HUES64 (cell line): ENCODE measurements around the gene GUCA1A.
"Not testable (repeated sequence)": the region's sequence is repeated elsewhere in the genome, so short reads cannot be mapped to it uniquely, and the experiment has no call there.

ENCODE experiments used
- H3K27ac ChIP-seq: 2 replicates; pipeline ENCODE4 v1.7.0; 2013; ENCODE audit warnings: low read depth, low read length, inconsistent platforms
- H3K27me3 ChIP-seq: 2 replicates; pipeline ENCODE4 v1.6.1; 2013; ENCODE audit warnings: mild to moderate bottlenecking, low read length; ENCODE audit not compliant: insufficient read depth
- H3K36me3 ChIP-seq: 2 replicates; pipeline ENCODE4 v1.6.1; 2013; ENCODE audit warnings: mild to moderate bottlenecking, low read length; ENCODE audit not compliant: insufficient read depth
- H3K4me1 ChIP-seq: 2 replicates; pipeline ENCODE4 v1.6.1; 2013; ENCODE audit warnings: mild to moderate bottlenecking, low read length, moderate library complexity; ENCODE audit not compliant: insufficient read depth
- H3K4me3 ChIP-seq: 2 replicates; pipeline ENCODE4 v1.5.1; 2013; ENCODE audit warnings: mild to moderate bottlenecking, low read length, moderate library complexity
- H3K9ac ChIP-seq: 2 replicates; pipeline ENCODE4 v1.6.1; 2013; ENCODE audit warnings: mild to moderate bottlenecking, low read depth, low read length
- H3K9me3 ChIP-seq: 2 replicates; pipeline ENCODE4 v1.6.1; 2013; ENCODE audit warnings: low read depth, low read length; ENCODE audit not compliant: insufficient read depth
- WGBS: fragments of 150-250, 120-280 bp; methylation state at CpG from one replicate; pipeline ENCODE4 v1.1.7; 2013; ENCODE audit warnings: missing lambda C conversion rate; 5-methylcytosine and 5-hydroxymethylcytosine counted together

GUCA1A gene

DNA sequence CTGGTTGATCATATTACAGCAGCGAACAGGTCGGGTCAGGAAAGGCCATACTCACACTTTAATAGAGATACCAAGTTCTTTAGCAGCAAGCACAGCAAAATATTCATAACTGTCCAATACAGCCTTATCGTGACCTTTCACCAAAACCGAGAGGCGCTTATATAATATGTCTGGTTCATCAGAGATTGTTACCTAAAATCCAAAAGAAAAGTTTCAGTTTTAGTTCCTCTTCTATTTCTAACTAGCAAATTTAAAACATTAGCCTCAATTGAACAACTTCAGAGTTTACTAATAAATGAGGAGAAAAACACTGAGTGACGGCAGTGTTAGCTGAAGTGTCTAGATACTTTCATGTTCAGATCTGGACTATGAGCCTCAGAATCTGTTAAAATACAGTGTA lies 38.6 kb downstream of the GUCA1A start:
- WGBS: over 99% methylated on average over 6 of the region's 6 CpGs
- Histone ChIP-seq H3K4me3 (no peak overlapping the region), H3K27me3 (no peaks in the 10 kb centered on the region), H3K9ac (no peak overlapping the region), H3K4me1 (peaks cover 4% of the 10 kb centered on the region; the same call in 1 of the 2 replicates), H3K27ac (no peak overlapping the region), H3K36me3 (peaks cover 64% of the 10 kb centered on the region), H3K9me3 (no peaks in the 10 kb centered on the region)

- H3K9ac ChIP-seq: no peak overlapping the region
These were observed 39.3 kb downstream of the GUCA1A start for GRCh38 chr6:42212442-42212841.

DNA sequence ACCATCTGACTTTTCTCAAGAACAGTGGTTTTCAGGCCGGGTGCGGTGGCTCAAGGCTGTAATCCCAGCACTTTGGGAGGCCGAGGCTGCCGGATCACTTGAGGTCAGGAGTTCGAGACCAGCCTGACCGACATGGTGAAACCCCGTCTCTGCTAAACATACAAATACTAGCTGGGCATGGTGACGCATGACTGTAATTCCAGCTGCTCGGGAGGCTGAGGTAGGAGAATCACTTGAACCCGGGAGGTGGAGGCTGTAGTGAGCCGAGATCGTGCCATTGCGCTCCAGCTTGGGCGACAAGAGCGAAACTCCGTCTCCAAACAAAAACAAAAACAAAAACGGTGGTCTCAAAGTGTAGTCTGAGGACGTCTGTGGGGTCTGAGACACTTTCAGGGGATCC lies 43.3 kb downstream of the GUCA1A start:
- not testable (repeated sequence) for H3K9ac ChIP-seq, H3K9me3 ChIP-seq, H3K27ac ChIP-seq, H3K27me3 ChIP-seq, H3K4me1 ChIP-seq
- 94% methylated on average over 18 of the region's 18 CpGs for WGBS
- H3K4me3 ChIP-seq: peak overlapping the region; percentile 73
- H3K36me3 ChIP-seq: peaks cover 28% of the 10 kb centered on the region

More at GRCh38 chr6:42212442-42212841, 39.3 kb downstream of the GUCA1A start:
- Histone ChIP-seq H3K36me3 (peaks cover 63% of the 10 kb centered on the region), H3K27ac (no peak overlapping the region), H3K4me1 (peaks cover 4% of the 10 kb centered on the region; the same call in 1 of the 2 replicates), H3K4me3 (no peak overlapping the region), H3K27me3 (no peaks in the 10 kb centered on the region), H3K9me3 (no peaks in the 10 kb centered on the region)
- WGBS: 96% methylated on average over 1 of the region's 3 CpGs

- peak overlapping the region; percentile 85 for H3K9ac ChIP-seq
- H3K9me3 ChIP-seq: no peaks in the 10 kb centered on the region
- H3K4me1 ChIP-seq: peaks cover 4% of the 10 kb centered on the region; the same call in 1 of the 2 replicates
- WGBS: 16% methylated on average over 5 of the region's 5 CpGs
- peak overlapping the region; percentile 73 for H3K4me3 ChIP-seq
- peaks cover 21% of the 10 kb centered on the region for H3K36me3 ChIP-seq
- H3K27ac ChIP-seq: peak overlapping the region; percentile 69
- H3K27me3 ChIP-seq: no peaks in the 10 kb centered on the region
These were observed 44.0 kb downstream of the GUCA1A start for GRCh38 chr6:42217157-42217518.

DNA sequence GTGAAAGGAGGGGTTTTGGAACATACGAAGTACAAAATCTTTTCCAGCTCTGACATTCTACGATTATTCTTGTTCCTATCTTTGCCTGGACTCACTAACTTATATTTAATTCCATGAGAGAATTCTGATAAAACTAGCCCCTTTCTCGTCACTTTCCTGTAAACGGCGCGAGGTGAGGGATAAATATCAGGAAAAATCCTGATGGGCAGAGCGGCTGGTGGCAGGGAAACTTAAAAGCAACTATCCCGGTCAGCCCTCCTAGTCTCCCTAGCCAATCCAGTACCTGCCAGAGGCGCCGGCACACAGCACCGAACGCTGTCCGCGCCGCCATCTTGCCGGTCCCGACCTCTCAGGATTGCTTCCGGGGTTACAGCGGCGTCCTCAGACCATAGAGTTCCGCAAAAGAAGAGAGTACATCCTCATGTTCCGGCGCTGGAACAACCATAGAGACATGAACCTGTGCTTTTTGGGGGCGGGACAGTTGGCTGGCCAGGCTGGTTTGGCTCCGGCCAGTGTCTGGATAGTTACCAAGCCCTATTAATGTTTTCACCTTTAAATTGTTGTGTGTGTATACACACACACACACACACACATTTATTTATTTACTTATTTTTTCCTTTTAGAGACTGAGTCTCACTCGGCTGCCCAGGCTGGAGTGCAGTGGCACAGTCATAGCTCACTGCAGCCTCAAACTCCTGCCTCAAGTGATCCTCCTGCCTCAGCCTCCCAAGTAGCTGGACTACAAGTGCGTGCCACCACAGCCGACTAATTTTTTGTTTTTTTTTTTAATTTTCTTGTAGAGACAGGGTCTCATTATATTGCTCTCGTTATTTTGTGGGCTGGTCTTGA lies 44.6 kb downstream of the GUCA1A start, which contains the start of gene MRPS10:
MRPS10 (minus strand) TSS at position 343 of the 849 bp plus-strand sequence; CDS start at position 331, 12 bp downstream.
- peak within 1 kb of the TSS; percentile 69 for H3K27ac ChIP-seq

DNA sequence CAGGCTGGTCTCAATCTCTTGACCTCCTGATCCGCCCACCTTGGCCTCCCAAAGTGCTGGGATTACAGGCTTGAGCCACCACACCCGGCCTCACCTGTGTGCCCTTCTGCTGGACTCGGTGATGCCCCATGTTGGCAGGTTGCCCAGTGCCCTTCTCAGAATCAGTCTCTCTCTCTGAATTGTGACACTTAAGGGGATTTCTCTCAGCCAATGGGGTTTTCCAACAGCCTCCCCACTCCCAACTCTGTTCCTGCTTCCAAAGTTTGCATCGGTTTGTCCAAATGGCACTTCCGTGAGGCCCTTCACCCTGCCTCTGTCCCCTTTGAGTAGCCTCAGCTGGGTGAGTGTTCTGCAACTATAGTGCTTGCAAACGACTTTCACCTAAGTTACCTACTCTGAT lies 47.6 kb downstream of the GUCA1A start:
- Histone ChIP-seq H3K4me1 (no peaks in the 10 kb centered on the region), H3K9me3 (no peaks in the 10 kb centered on the region), H3K36me3 (no peaks in the 10 kb centered on the region), H3K27ac (no peak overlapping the region), H3K27me3 (no peaks in the 10 kb centered on the region), H3K4me3 (no peak overlapping the region), H3K9ac (no peak overlapping the region)
- WGBS: 88% methylated on average over 6 of the region's 6 CpGs

More for the DNA sequence above, 44.6 kb downstream of the GUCA1A start, which contains the start of gene MRPS10:
- no peaks in the 10 kb centered on the region for H3K9me3 ChIP-seq
- peaks cover 4% of the 10 kb centered on the region; the same call in 1 of the 2 replicates for H3K4me1 ChIP-seq
- peaks cover 15% of the 10 kb centered on the region for H3K36me3 ChIP-seq
- no peaks in the 10 kb centered on the region for H3K27me3 ChIP-seq
- H3K4me3 ChIP-seq: peak within 1 kb of the TSS; percentile 73
- WGBS: 13% methylated on average over 29 of the region's 29 CpGs
- H3K9ac ChIP-seq: peak within 1 kb of the TSS; percentile 85

DNA sequence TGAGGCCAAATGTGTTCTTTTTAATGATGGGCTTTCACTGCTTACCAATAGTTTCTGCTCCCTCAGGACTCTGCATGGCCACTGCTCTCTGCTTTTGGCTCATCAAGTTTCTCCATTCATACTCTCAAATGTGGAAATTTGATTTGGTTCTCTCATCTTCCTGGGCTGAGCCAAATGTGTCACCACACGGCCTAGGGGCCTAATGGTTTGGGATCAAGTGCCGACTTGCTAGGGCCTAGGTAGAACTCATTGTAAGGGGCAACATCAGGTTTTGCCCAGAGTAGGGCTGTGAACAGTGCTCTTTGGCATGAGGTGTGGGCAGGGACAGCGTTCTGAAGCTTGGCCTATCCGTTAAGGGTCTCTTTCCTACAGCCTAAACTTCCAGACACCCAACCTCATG lies 48.4 kb downstream of the GUCA1A start:
- H3K4me1 ChIP-seq: peaks cover 5% of the 10 kb centered on the region; the same call in 1 of the 2 replicates
- no peak overlapping the region for H3K27ac ChIP-seq
- no peak overlapping the region for H3K4me3 ChIP-seq
- no peaks in the 10 kb centered on the region for H3K27me3 ChIP-seq
- H3K9ac ChIP-seq: no peak overlapping the region
- WGBS: 96% methylated on average over 4 of the region's 4 CpGs
- no peaks in the 10 kb centered on the region for H3K9me3 ChIP-seq
- H3K36me3 ChIP-seq: no peaks in the 10 kb centered on the region

GRCh38 chr6:42222448-42222847 lies 49.3 kb downstream of the GUCA1A start:
- H3K9me3 ChIP-seq: no peaks in the 10 kb centered on the region
- peaks cover 4% of the 10 kb centered on the region for H3K36me3 ChIP-seq
- no peak overlapping the region for H3K9ac ChIP-seq
- H3K27me3 ChIP-seq: no peaks in the 10 kb centered on the region
- peaks cover 12% of the 10 kb centered on the region; the same call in 1 of the 2 replicates for H3K4me1 ChIP-seq
- no peak overlapping the region for H3K27ac ChIP-seq
- 93% methylated on average over 5 of the region's 7 CpGs for WGBS
- no peak overlapping the region for H3K4me3 ChIP-seq

GRCh38 chr6:42224222-42225028 lies 51.3 kb downstream of the GUCA1A start:
- WGBS: 91% methylated on average over 12 of the region's 12 CpGs
- Histone ChIP-seq H3K36me3 (peaks cover 23% of the 10 kb centered on the region), H3K9ac (no peak overlapping the region), H3K4me3 (no peak overlapping the region), H3K9me3 (no peaks in the 10 kb centered on the region), H3K27me3 (no peaks in the 10 kb centered on the region), H3K4me1 (peaks cover 12% of the 10 kb centered on the region; the same call in 1 of the 2 replicates), H3K27ac (no peak overlapping the region)

- no peaks in the 10 kb centered on the region for H3K9me3 ChIP-seq
- H3K4me1 ChIP-seq: peaks cover 12% of the 10 kb centered on the region; the same call in 1 of the 2 replicates
- no peak overlapping the region for H3K4me3 ChIP-seq
- H3K27me3 ChIP-seq: no peaks in the 10 kb centered on the region
- H3K36me3 ChIP-seq: peaks cover 23% of the 10 kb centered on the region
- H3K27ac ChIP-seq: no peak overlapping the region
- H3K9ac ChIP-seq: no peak overlapping the region
These were observed 51.8 kb downstream of the GUCA1A start for GRCh38 chr6:42225029-42225339.

GRCh38 chr6:42225419-42225818 lies 52.3 kb downstream of the GUCA1A start:
- Histone ChIP-seq H3K27me3 (no peaks in the 10 kb centered on the region), H3K36me3 (peaks cover 23% of the 10 kb centered on the region), H3K9me3 (no peaks in the 10 kb centered on the region), H3K27ac (no peak overlapping the region), H3K9ac (no peak overlapping the region), H3K4me3 (no peak overlapping the region), H3K4me1 (peaks cover 12% of the 10 kb centered on the region; the same call in 1 of the 2 replicates)
- 100% methylated on average over 2 of the region's 4 CpGs for WGBS
